AG09319 (cell line): ENCODE results near the gene KIRREL3.

Experiments
- DNase-seq: peaks from one replicate; pipeline ENCODE4 v3.0.0-alpha.2; 2010; ENCODE audit warnings: low read depth; ENCODE audit errors: extremely low read depth
- CTCF ChIP-seq: IDR thresholded peaks from 2 replicates; pipeline ENCODE4 v1.5.1; 2011; ENCODE audit warnings: low read depth, mild to moderate bottlenecking, inconsistent platforms, low read length, moderate library complexity

KIRREL3 gene

GRCh38 chr11:126676536-126676935 lies 324.0 kb downstream of the KIRREL3 start:
- no peak for DNase-seq
- TF ChIP-seq CTCF: no peak

DNA sequence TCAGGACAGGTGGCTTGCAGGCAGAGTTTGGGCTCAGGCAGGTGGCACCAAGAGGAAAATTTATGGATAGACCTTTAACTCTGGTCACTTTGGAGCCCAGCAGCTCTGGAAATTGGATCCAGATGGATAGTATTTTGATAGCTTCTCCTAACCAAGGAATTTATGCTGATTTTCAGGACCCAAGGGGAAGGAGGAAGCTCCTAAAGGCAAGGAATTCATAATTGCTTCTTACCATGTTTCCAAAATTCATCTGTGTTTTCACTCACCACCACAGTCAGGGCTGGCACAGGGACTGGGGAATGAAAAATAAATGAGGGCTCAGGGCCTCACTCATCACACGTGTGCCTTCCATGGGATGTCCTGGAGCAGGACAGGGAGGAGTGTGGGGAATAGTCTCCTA lies 327.3 kb downstream of the KIRREL3 start:
- no peak for DNase-seq
- no peak for TF ChIP-seq CTCF

- peak; percentile 10 for DNase-seq
- TF ChIP-seq CTCF: no peak
Observed at GRCh38 chr11:126669416-126669815, 331.2 kb downstream of the KIRREL3 start.

DNA sequence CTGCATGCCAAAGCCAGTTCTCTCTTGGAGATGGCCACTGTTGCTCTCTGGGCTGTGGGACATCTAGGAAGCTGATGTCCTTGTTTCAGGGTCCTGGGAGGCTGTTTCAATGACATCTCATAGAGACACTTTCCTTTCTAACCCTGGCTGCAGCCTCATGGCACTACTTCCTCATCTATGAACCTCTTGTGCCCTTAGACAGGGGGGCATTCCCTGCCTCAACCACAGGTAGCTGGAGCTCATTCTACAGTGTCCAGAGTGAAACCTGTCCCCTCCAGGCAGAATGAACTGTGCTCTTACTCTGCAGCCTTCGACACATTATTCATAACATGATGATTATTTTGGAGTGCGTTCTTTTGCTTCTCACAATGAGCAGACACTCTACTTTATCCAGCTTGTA lies 335.9 kb downstream of the KIRREL3 start:
- no peak for TF ChIP-seq CTCF
- no peak for DNase-seq

DNA sequence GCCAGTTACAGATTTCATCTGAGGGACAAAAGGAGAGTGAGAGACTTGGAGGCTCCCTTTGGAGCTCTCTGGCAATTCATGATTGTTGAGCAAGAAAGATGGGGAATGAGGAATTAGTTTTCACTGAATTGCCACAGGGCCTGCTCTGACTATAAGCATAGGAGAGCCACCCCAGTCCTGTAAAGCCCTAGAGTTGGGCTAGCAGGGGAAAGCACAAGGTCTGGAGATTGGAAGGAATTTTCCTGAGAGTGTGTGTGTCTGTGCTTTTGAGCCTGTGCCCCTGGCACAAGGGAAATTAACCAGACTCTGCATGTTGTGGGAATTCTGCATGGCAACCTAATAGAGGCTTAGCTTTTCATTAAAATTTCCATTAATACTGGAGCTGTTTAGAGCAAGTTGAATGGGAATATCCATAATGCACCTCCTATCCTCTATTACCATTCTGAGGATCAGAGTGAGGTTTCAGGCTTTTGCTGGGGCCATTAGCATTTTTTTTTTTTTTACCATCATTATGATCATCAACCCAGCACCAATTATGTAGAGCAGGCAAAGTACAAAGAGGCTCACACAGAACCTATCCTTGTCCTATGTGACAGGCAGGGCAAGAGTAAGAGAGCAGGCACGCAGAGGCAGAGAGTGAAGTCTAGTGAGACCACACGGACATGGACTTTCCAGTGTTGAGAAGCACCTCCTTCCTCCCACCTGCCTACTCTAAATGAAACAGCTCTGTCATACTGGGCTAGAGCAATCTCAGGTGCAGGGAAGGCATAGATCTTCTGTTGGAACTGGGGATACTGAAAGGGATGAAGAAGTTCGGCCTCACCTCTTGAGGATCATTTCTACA lies 336.6 kb downstream of the KIRREL3 start:
- TF ChIP-seq CTCF: no peak
- DNase-seq: no peak

DNA sequence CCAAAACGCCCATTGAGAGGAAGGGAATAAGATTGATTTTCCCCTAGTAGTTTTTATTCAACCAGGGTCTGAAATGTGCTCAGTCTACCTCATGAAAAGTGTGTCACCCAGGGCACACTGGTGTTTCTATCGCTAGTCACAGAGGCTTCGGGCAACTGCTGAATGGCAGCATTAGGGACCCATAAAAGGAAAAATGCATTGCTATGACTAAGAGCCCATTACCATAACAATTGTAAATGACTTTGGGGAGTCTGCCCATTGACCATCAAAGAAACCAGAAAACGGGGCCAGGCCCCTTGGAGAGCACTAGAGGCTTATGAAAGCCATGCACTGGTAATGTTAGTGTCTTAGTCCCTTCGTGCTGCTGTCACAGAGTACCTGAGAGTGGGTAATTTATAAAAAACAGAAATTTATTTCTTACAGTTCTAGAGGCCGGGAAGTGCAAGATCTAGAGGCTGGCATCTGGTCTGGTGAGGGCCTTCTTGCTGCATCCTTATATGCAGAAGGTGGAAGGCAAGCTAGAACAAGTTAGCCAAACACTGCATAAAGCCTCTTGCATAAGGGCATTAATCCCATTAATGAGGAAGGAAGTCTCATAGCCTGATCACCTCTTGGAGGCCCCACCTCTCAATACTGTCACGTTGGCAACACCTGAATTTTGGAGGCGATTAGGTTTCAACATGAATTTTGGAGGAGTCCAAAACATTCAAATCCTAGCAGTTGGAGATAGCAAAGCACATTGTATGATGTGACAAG lies 338.4 kb downstream of the KIRREL3 start:
- TF ChIP-seq CTCF: no peak
- DNase-seq: no peak
